Measurements from ENCODE around the gene SCPEP1.
"Not testable (repeated sequence)": the region's sequence is repeated elsewhere in the genome, so short reads cannot be mapped to it uniquely, and the experiment has no call there.

The SCPEP1 gene

DNA sequence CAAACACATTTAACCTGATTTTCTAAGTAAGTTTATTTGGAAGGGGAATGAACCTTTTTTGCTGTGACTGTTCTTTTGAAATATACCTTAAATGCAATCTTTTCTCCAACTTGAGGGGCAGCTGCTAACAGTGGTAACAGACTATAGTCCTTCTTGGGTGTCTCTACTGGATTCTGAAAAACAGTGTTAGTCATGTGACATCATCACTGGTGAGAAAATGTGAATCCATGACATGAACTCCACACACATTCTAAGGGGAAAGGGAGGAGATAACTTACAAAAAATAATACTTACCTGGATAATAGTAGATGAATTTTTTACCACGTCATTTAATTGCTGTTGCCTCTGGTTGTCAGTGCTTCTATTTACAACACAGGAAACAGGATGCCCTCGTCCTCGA lies 28.3 kb upstream of the SCPEP1 start:
- no peak for DNase-seq
- Mint-ChIP-seq H3K4me3 (no peak overlapping the region), H3K27me3 (ENCODE audit: low read depth, poor library complexity) (peaks cover under 1% of the 10 kb centered on the region), H3K27ac (peak overlapping the region; percentile 41), H3K9me3 (no peaks in the 10 kb centered on the region), H3K4me1 (peaks cover 12% of the 10 kb centered on the region), H3K36me3 (ENCODE audit: low read depth) (peaks cover 71% of the 10 kb centered on the region)
- TF ChIP-seq, protein P1, sequence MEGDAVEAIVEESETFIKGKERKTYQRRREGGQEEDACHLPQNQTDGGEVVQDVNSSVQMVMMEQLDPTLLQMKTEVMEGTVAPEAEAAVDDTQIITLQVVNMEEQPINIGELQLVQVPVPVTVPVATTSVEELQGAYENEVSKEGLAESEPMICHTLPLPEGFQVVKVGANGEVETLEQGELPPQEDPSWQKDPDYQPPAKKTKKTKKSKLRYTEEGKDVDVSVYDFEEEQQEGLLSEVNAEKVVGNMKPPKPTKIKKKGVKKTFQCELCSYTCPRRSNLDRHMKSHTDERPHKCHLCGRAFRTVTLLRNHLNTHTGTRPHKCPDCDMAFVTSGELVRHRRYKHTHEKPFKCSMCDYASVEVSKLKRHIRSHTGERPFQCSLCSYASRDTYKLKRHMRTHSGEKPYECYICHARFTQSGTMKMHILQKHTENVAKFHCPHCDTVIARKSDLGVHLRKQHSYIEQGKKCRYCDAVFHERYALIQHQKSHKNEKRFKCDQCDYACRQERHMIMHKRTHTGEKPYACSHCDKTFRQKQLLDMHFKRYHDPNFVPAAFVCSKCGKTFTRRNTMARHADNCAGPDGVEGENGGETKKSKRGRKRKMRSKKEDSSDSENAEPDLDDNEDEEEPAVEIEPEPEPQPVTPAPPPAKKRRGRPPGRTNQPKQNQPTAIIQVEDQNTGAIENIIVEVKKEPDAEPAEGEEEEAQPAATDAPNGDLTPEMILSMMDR (IDR thresholded peaks at IDR 0.05): no peak

DNA sequence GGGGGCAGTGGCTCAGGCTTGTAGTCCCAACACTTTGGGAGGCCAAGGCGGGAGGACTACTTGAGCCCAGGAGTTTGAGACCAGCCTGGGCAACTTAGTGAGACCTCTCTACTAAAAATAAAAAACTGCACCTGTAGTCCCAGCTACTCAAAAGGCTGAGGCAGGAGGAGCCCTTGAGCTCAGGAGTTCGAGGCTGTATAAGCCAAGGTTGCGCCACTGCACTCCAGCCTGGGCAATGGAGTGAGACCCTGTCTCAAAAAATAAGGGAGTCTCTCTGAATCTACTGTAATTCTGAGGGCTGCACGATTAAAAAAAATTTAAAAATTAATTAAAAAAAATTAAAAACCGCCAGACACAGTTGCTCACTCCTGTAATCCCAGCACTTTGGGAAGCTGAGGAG lies 20.9 kb upstream of the SCPEP1 start:
- Mint-ChIP-seq H3K4me3 (no peak overlapping the region), H3K9me3 (no peaks in the 10 kb centered on the region), H3K4me1 (peaks cover 23% of the 10 kb centered on the region), H3K27ac (no peak overlapping the region), H3K36me3 (ENCODE audit: low read depth) (peaks cover 21% of the 10 kb centered on the region), H3K27me3 (ENCODE audit: low read depth, poor library complexity) (peaks cover 3% of the 10 kb centered on the region)
- no peak for DNase-seq
- TF ChIP-seq, protein P1 (IDR thresholded peaks at IDR 0.05): no peak

DNA sequence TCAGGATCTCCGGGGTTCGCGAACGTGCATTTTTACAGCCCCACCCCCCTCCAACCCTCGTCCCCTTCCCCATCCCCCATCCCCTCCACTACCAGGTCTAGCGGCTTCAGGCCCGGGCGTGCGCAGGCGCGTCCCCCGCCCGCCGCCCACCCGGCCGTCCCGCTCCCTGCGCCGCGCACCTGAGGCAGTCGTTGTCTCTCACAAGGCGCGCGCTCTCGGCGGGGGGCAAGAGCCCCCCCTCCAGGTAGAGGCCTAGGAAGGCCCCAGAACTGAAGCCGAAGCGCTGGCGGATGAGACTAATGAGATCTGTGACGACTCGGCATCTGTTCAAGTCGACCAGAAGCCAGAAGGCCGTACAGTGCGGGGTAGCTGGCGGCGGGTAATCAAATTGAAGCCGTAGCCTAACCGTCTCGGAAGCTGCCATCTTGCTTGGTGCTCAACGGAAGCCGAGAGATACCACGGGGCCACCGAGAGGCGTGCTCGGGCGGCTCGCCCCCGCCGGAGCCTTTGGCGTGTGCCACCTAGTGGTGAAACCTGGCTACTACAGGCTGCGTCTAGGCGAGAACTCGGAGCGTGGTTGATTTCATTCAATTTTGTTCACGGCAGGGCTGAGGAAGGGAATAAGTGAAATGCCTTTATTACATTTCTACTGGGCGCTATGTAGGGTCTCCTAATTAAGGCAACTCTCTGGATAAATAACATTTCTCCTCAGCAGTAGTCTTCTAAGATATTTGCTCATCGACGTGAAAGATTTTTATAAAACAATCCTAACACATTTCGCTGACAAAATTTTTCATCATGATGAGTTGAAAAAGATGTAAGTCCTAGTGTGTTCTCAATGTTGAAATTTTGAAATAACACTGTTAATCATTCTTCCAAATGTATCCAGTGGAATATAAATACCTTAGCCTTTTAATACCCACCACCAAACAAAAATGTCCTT lies 17.1 kb upstream of the SCPEP1 start, which contains the start of gene COIL:
COIL (minus strand) TSS at position 455 of the 943 bp plus-strand sequence; CDS start at position 424, 31 bp downstream.
- no peaks in the 10 kb centered on the region for H3K9me3 Mint-ChIP-seq
- H3K27me3 Mint-ChIP-seq (ENCODE audit: low read depth, poor library complexity): peaks cover 7% of the 10 kb centered on the region
- peaks cover 23% of the 10 kb centered on the region for H3K4me1 Mint-ChIP-seq
- H3K27ac Mint-ChIP-seq: peak within 1 kb of the TSS; percentile 96
- TF ChIP-seq, protein P1 (IDR thresholded peaks at IDR 0.05): peak; percentile 99
- H3K36me3 Mint-ChIP-seq (ENCODE audit: low read depth): peaks cover 10% of the 10 kb centered on the region
- peak; percentile 96 for DNase-seq
- H3K4me3 Mint-ChIP-seq: peak within 1 kb of the TSS; percentile 85

DNA sequence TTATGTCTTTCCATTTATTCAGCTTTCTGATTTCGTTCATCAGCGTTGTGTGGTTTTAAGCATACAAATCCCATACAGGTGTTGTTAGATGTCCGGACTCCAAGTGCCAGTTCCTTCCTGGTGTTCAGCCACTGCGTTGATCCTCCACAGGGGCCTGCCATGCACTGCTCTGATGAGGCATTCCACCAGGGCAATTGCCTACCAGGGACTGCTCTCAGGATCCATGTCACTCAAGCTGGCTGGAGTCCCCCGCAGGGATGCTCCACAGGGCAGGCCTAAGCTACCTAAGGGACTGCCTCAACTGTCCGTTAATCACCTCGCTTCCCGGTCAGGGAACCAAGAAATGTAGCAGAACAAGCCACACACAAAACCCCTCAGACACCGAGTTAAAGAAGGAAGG lies 12.7 kb upstream of the SCPEP1 start:
- not testable (repeated sequence) for H3K4me3 Mint-ChIP-seq, DNase-seq, H3K9me3 Mint-ChIP-seq

DNA sequence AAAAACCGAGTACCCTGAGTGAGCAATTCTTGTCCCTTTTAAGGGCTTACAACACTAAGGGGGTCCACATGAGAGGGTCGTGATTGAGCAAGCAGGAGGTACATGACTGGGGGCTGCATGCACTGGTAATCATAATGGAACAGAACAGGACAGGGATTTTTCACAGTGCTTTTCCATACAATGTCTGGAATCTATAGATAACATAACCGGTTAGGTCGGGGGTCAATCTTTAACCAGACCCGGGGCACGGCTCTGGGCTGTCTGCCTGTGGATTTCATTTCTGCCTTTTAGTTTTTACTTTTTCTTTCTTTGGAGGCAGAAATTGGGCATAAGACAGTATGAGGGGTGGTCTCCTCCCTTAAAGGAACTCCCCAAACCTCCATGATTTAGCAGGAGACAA lies 12.2 kb upstream of the SCPEP1 start:
- H3K36me3 Mint-ChIP-seq (ENCODE audit: low read depth); H3K27ac Mint-ChIP-seq; H3K9me3 Mint-ChIP-seq; DNase-seq; H3K4me1 Mint-ChIP-seq; H3K4me3 Mint-ChIP-seq; H3K27me3 Mint-ChIP-seq (ENCODE audit: low read depth, poor library complexity): not testable (repeated sequence)

More for the DNA sequence above, 12.7 kb upstream of the SCPEP1 start:
- not testable (repeated sequence) for H3K27me3 Mint-ChIP-seq (ENCODE audit: low read depth, poor library complexity); H3K36me3 Mint-ChIP-seq (ENCODE audit: low read depth); H3K4me1 Mint-ChIP-seq
- peak overlapping the region; percentile 46 for H3K27ac Mint-ChIP-seq

DNA sequence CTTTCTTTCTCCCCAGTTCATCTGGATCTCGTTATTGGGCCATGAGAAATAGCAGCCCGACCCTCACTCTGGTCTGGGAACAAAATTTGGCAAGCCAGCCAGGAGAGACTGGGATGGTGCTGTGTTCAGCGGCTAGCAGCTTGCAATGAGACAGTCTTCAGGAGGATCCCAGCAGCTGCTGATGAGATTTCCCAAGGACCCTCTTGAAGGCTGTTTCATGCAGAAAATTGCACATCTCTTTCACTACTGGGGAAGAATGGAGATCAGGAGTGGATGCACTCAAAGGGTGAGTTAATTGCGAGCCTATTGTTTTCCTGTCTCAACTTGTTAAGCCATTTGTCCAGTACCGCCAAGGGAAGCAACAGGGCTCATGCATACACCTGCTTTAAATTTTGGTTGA lies 11.6 kb upstream of the SCPEP1 start:
- H3K9me3 Mint-ChIP-seq: peaks cover 14% of the 10 kb centered on the region
- no peak for DNase-seq
- H3K4me1 Mint-ChIP-seq: peaks cover under 1% of the 10 kb centered on the region
- TF ChIP-seq, protein P1 (IDR thresholded peaks at IDR 0.05): no peak
- H3K27ac Mint-ChIP-seq: no peak overlapping the region
- H3K4me3 Mint-ChIP-seq: no peak overlapping the region
- no peaks in the 10 kb centered on the region for H3K36me3 Mint-ChIP-seq (ENCODE audit: low read depth)
- H3K27me3 Mint-ChIP-seq (ENCODE audit: low read depth, poor library complexity): peaks cover 4% of the 10 kb centered on the region

DNA sequence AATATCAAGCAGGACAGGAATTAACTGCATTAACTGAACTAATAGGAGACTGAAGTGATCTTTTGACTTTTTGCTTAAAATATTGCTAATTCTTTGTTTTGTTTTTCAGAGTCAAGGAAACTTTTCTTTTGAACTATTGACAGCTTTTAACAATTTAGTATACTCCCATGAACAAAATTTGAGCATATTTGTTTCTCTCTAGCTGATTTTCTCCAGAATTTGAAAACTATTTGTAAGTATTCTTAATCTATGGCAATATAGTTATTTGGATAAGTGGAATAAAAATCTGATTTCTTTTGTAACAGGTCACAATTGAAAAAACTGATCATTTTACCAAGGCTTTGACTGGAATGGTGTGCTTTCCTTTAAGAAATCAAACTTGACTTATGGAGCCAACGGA lies 7.0 kb upstream of the SCPEP1 start:
- peaks cover 7% of the 10 kb centered on the region for H3K4me1 Mint-ChIP-seq
- no peaks in the 10 kb centered on the region for H3K36me3 Mint-ChIP-seq (ENCODE audit: low read depth)
- no peak overlapping the region for H3K27ac Mint-ChIP-seq
- no peak for DNase-seq
- H3K9me3 Mint-ChIP-seq: peaks cover 30% of the 10 kb centered on the region
- peaks cover 6% of the 10 kb centered on the region for H3K27me3 Mint-ChIP-seq (ENCODE audit: low read depth, poor library complexity)
- TF ChIP-seq, protein P1 (IDR thresholded peaks at IDR 0.05): no peak
- no peak overlapping the region for H3K4me3 Mint-ChIP-seq
